Activated naive CD8-positive, alpha-beta T cell treated with anti-CD3 and anti-CD28 coated beads, Interleukin-2, amount 10 ng/mL, durations not matched to agents 7 days and 5 days (primary cell): ENCODE data around the gene MYB. TPM values are rescaled to one million over a fixed set of nuclear protein-coding genes. Genes with fewer than 3 reads are reported as not detected.
"Not testable (repeated sequence)": the region's sequence is repeated elsewhere in the genome, so short reads cannot be mapped to it uniquely, and the experiment has no call there.

Experiments
- ATAC-seq: fragments of 150-1000 bp; cut with Tn5 transposase; one replicate; pipeline ENCODE4 v1.10.0; 2021; ENCODE audit warnings: low read depth, moderate library complexity
- POLR2A ChIA-PET: fragments of 350-600 bp; sonication (Branson Sonifier 250); formaldehyde crosslinking; loops from one replicate; lab custom pipeline; 2021; ENCODE audit warnings: antibody characterized with exemption; lab: Charles Lee
- DNase-seq: peaks from one replicate; pipeline ENCODE4 v3.0.0; 2021
- H3K27ac Mint-ChIP-seq: one replicate; pipeline ENCODE4 v1.8.0; 2022; ENCODE audit warnings: mild to moderate bottlenecking, mixed read lengths
- H3K27me3 Mint-ChIP-seq: one replicate; pipeline ENCODE4 v1.8.0; 2022; ENCODE audit warnings: mild to moderate bottlenecking, moderate library complexity, mixed read lengths
- H3K36me3 Mint-ChIP-seq: one replicate; pipeline ENCODE4 v1.8.0; 2021; ENCODE audit warnings: mild to moderate bottlenecking, mixed read lengths
- H3K4me1 Mint-ChIP-seq: one replicate; pipeline ENCODE4 v1.8.0; 2021; ENCODE audit warnings: mixed read lengths
- H3K4me3 Mint-ChIP-seq: one replicate; pipeline ENCODE4 v1.8.0; 2022; ENCODE audit warnings: mild to moderate bottlenecking, moderate library complexity, mixed read lengths
- H3K9me3 Mint-ChIP-seq: one replicate; pipeline ENCODE4 v1.8.0; 2021; ENCODE audit warnings: mixed read lengths
- total RNA-seq, 2 experiments: library from RNA; stranded (reverse); gene quantifications; one replicate each; pipeline ENCODE4 v1.2.3, GENCODE V29; 2021

The MYB gene
- total RNA-seq, 2 experiments from 2014 or later: 8.4 to 8.8 TPM

- no peak for ATAC-seq
- Mint-ChIP-seq H3K27ac (no peak overlapping the region), H3K4me1 (peaks cover 35% of the 10 kb centered on the region), H3K4me3 (peak overlapping the region; percentile 35), H3K9me3 (no peaks in the 10 kb centered on the region), H3K27me3 (no peaks in the 10 kb centered on the region), H3K36me3 (peaks cover 2% of the 10 kb centered on the region)
- POLR2A ChIA-PET: no interaction called here
- no peak for DNase-seq
These were observed 31.7 kb upstream of the MYB start for GRCh38 chr6:135149376-135149775.

GRCh38 chr6:135150481-135150880 lies 30.6 kb upstream of the MYB start:
- not testable (repeated sequence) for H3K9me3 Mint-ChIP-seq, DNase-seq, H3K4me3 Mint-ChIP-seq

GRCh38 chr6:135154125-135154524 lies 27.0 kb upstream of the MYB start:
- POLR2A ChIA-PET, H3K4me3 Mint-ChIP-seq, ATAC-seq, H3K36me3 Mint-ChIP-seq, H3K27ac Mint-ChIP-seq, H3K27me3 Mint-ChIP-seq, H3K4me1 Mint-ChIP-seq, DNase-seq, H3K9me3 Mint-ChIP-seq: not testable (repeated sequence)

More at GRCh38 chr6:135150481-135150880, 30.6 kb upstream of the MYB start:
- H3K27ac Mint-ChIP-seq, ATAC-seq, H3K27me3 Mint-ChIP-seq, H3K36me3 Mint-ChIP-seq, POLR2A ChIA-PET: not testable (repeated sequence)
- peaks cover 29% of the 10 kb centered on the region for H3K4me1 Mint-ChIP-seq

GRCh38 chr6:135158397-135158796 lies 22.7 kb upstream of the MYB start:
- peaks cover 34% of the 10 kb centered on the region for H3K4me1 Mint-ChIP-seq
- H3K4me3 Mint-ChIP-seq: no peak overlapping the region
- no peak for DNase-seq
- no peak for ATAC-seq
- no peak overlapping the region for H3K27ac Mint-ChIP-seq
- peaks cover 2% of the 10 kb centered on the region for H3K9me3 Mint-ChIP-seq
- H3K36me3 Mint-ChIP-seq: peaks cover 6% of the 10 kb centered on the region
- POLR2A ChIA-PET: interaction anchor here (0.7 kb wide), 1 partner anchor 17 kb away, joined by 3 read pairs; no protein-coding TSS in a partner anchor
- no peaks in the 10 kb centered on the region for H3K27me3 Mint-ChIP-seq

GRCh38 chr6:135159531-135159930 lies 21.6 kb upstream of the MYB start:
- POLR2A ChIA-PET: interaction anchor here (0.7 to 1.0 kb wide), 2 partner anchors 21 to 105 kb away, joined by 3 read pairs; partner anchors contain the start of genes HBS1L and MYB
- peaks cover 36% of the 10 kb centered on the region for H3K4me1 Mint-ChIP-seq
- H3K4me3 Mint-ChIP-seq: no peak overlapping the region
- peaks cover 4% of the 10 kb centered on the region for H3K36me3 Mint-ChIP-seq
- DNase-seq: peak; percentile 39
- H3K27me3 Mint-ChIP-seq: no peaks in the 10 kb centered on the region
- peaks cover 2% of the 10 kb centered on the region for H3K9me3 Mint-ChIP-seq
- no peak overlapping the region for H3K27ac Mint-ChIP-seq
- ATAC-seq: peak; percentile 74

- ATAC-seq: no peak
These were observed 19.4 kb upstream of the MYB start for GRCh38 chr6:135161411-135162395.

GRCh38 chr6:135162678-135163439 lies 18.2 kb upstream of the MYB start:
- POLR2A ChIA-PET: interaction anchor here (1.3 kb wide), 1 partner anchor 18 kb away, joined by 3 read pairs; the partner anchor contains the start of gene MYB
- ATAC-seq: no peak
- DNase-seq: peak; percentile 48
- H3K36me3 Mint-ChIP-seq: no peaks in the 10 kb centered on the region
- peaks cover 36% of the 10 kb centered on the region for H3K4me1 Mint-ChIP-seq
- H3K9me3 Mint-ChIP-seq: no peaks in the 10 kb centered on the region
- no peaks in the 10 kb centered on the region for H3K27me3 Mint-ChIP-seq
- peak overlapping the region; percentile 49 for H3K27ac Mint-ChIP-seq
- peak overlapping the region; percentile 50 for H3K4me3 Mint-ChIP-seq

More at GRCh38 chr6:135161411-135162395, 19.4 kb upstream of the MYB start:
- H3K9me3 Mint-ChIP-seq: no peaks in the 10 kb centered on the region
- POLR2A ChIA-PET: no interaction called here
- no peaks in the 10 kb centered on the region for H3K27me3 Mint-ChIP-seq
- H3K27ac Mint-ChIP-seq: peak overlapping the region; percentile 58
- peaks cover 36% of the 10 kb centered on the region for H3K4me1 Mint-ChIP-seq
- no peak overlapping the region for H3K4me3 Mint-ChIP-seq
- no peaks in the 10 kb centered on the region for H3K36me3 Mint-ChIP-seq
- DNase-seq: no peak

- Mint-ChIP-seq H3K4me3 (peak overlapping the region; percentile 50), H3K9me3 (no peaks in the 10 kb centered on the region), H3K27me3 (no peaks in the 10 kb centered on the region), H3K27ac (peak overlapping the region; percentile 49), H3K36me3 (no peaks in the 10 kb centered on the region), H3K4me1 (peaks cover 36% of the 10 kb centered on the region)
- POLR2A ChIA-PET: interaction anchor here (1.3 kb wide), 1 partner anchor 17 kb away, joined by 3 read pairs; the partner anchor contains the start of gene MYB
- DNase-seq: peak; percentile 38
- ATAC-seq: peak; percentile 77
These were observed 17.7 kb upstream of the MYB start for GRCh38 chr6:135163440-135163738.

GRCh38 chr6:135164387-135164786 lies 16.7 kb upstream of the MYB start:
- H3K4me1 Mint-ChIP-seq: peaks cover 31% of the 10 kb centered on the region
- ATAC-seq, H3K9me3 Mint-ChIP-seq, DNase-seq, H3K36me3 Mint-ChIP-seq, H3K27ac Mint-ChIP-seq, POLR2A ChIA-PET, H3K27me3 Mint-ChIP-seq, H3K4me3 Mint-ChIP-seq: not testable (repeated sequence)

- POLR2A ChIA-PET: no interaction called here
- Mint-ChIP-seq H3K4me1 (peaks cover 26% of the 10 kb centered on the region), H3K9me3 (no peaks in the 10 kb centered on the region)
These were observed 16.1 kb upstream of the MYB start for GRCh38 chr6:135165031-135165430.

GRCh38 chr6:135166515-135166914 lies 14.6 kb upstream of the MYB start:
- POLR2A ChIA-PET: interaction anchor here (2.1 kb wide), 1 partner anchor 14 kb away, joined by 8 read pairs; the partner anchor contains the start of gene MYB
- H3K36me3 Mint-ChIP-seq: no peaks in the 10 kb centered on the region
- no peak overlapping the region for H3K4me3 Mint-ChIP-seq
- no peaks in the 10 kb centered on the region for H3K27me3 Mint-ChIP-seq
- DNase-seq: no peak
- no peak for ATAC-seq
- H3K4me1 Mint-ChIP-seq: peaks cover 19% of the 10 kb centered on the region
- H3K27ac Mint-ChIP-seq: no peak overlapping the region
- no peaks in the 10 kb centered on the region for H3K9me3 Mint-ChIP-seq

More at GRCh38 chr6:135165031-135165430, 16.1 kb upstream of the MYB start:
- Mint-ChIP-seq H3K4me3 (no peak overlapping the region), H3K36me3 (no peaks in the 10 kb centered on the region), H3K27ac (no peak overlapping the region), H3K27me3 (no peaks in the 10 kb centered on the region)
- no peak for DNase-seq
- no peak for ATAC-seq

- DNase-seq (no peak), ATAC-seq (no peak)
- Mint-ChIP-seq H3K9me3 (no peaks in the 10 kb centered on the region), H3K27me3 (no peaks in the 10 kb centered on the region), H3K4me3 (no peak overlapping the region), H3K4me1 (peaks cover 12% of the 10 kb centered on the region), H3K27ac (no peak overlapping the region), H3K36me3 (no peaks in the 10 kb centered on the region)
- POLR2A ChIA-PET: interaction anchor here (0.6 to 2.1 kb wide), 2 partner anchors 13 to 153 kb away, joined by 3 to 8 read pairs; partner anchors contain the start of gene MYB
These were observed 13.5 kb upstream of the MYB start for GRCh38 chr6:135167617-135168016.

- H3K36me3 Mint-ChIP-seq: no peaks in the 10 kb centered on the region
- H3K4me1 Mint-ChIP-seq: peaks cover 6% of the 10 kb centered on the region
These were observed 12.3 kb upstream of the MYB start for GRCh38 chr6:135168766-135169165.

More at GRCh38 chr6:135168766-135169165, 12.3 kb upstream of the MYB start:
- DNase-seq (no peak), ATAC-seq (no peak)
- H3K27me3 Mint-ChIP-seq: no peaks in the 10 kb centered on the region
- no peaks in the 10 kb centered on the region for H3K9me3 Mint-ChIP-seq
- H3K4me3 Mint-ChIP-seq: no peak overlapping the region
- POLR2A ChIA-PET: interaction anchor here (2.1 kb wide), 1 partner anchor 12 kb away, joined by 8 read pairs; the partner anchor contains the start of gene MYB
- H3K27ac Mint-ChIP-seq: no peak overlapping the region
